T47D (cell line): ENCODE results near the gene ARL16.

ENCODE experiments used
- DNase-seq, 2 experiments: peaks; one replicate each; pipeline versions ENCODE4 v3.0.0 to v3.0.0-alpha.2; 2011 to 2012; ENCODE audit warnings: low read depth in 1 of 2, low spot score in 1 of 2
- JUND ChIP-seq: IDR thresholded peaks from 2 replicates; pipeline ENCODE4 v1.6.1; 2012; ENCODE audit warnings: low read depth
- in situ Hi-C: cut with HindIII; loops from 2 replicates; pipeline ENCODE4 v1.10.0; 2016; ENCODE audit warnings: low sequenced_read_pairs, low pct_unique_long_range_greater_than_20kb

The ARL16 gene

DNA sequence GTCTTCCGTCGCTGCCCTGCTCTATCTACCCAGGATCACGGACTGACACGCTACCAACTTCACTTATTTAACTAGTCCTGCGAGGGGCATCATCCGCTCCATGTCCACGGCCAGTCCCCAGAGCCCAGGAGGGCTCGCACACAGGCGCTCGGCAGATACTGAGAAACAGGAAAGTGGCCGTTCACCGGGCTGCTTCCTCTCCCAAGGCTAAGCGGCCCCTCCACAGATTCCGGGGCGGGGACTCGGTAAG, 17.6 kb downstream of the ARL16 start:
- no peak for TF ChIP-seq JUND
- DNase-seq: no peak
- in situ Hi-C loops: no loop called here

- no peak for TF ChIP-seq JUND
- peak; percentile 23 to 51 for DNase-seq
- in situ Hi-C loops: no loop called here
These were observed 18.1 kb downstream of the ARL16 start for GRCh38 chr17:81665205-81666091.

DNA sequence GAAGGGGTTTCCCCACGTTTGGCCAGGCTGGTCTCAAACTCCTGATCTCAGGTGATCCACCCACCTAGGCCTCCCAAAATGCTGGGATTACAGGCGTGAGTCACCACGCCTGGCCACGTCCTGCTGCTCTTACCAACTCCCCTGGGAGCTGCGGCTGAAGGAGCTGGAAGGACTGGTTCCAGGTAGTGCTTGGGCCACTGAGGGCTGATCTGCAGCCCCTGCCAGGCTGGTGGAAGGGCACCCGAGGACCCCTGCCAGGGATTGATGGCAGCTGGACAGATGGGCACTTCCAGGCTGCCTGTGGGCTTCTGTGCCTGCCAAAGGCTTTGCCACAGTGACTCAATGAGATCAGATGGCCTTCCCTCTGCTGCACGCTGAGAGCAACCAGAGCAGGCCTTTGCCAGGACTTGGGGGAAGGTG, 19.5 kb downstream of the ARL16 start:
- no peak for TF ChIP-seq JUND
- no peak for DNase-seq
- in situ Hi-C loops: no loop called here

DNA sequence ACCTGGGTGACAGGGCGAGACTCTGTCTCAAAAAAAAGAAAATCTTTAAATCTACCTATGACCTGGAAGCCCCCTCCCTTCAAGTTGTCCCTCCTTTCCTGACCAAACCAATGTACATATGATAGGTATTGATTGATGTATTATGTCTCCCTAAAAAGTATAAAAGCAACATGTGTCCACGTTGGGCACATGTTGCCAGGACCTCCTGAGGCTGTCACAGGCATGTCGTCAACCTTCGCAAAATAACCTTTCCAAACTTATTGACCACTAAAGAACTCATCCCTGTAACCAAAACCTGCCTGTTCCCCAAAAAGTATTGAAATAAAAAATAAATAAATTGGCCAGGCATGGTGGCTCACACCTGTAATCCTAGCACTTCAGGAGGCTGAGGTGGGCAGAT, 21.6 kb downstream of the ARL16 start:
- no peak for TF ChIP-seq JUND
- in situ Hi-C loops: no loop called here
- no peak for DNase-seq

- in situ Hi-C loops: no loop called here
- no peak for DNase-seq
- TF ChIP-seq JUND: no peak
These were observed 23.2 kb downstream of the ARL16 start for GRCh38 chr17:81660441-81660840.

DNA sequence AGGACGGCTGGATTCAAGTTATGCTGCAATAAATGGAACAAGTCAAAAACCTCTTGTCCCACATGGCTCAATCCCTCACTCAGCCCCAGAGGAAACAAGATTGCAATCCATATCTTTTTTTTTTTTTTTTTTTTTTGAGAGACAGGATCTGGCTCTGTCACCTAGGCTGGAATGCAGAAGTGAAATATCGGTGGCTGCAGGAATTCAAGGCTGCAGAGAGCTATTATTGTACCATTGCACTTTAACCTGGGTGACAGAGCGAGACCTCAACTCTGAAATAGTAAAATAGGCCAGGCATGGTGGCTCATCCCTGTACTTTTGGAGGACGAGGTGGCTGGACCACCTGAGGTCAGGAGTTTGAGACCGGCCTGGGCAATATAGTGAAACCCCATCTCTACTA, 24.6 kb downstream of the ARL16 start:
- no peak for TF ChIP-seq JUND
- in situ Hi-C loops: no loop called here
- peak in 1 of 2 experiments; percentile 23 for DNase-seq

DNA sequence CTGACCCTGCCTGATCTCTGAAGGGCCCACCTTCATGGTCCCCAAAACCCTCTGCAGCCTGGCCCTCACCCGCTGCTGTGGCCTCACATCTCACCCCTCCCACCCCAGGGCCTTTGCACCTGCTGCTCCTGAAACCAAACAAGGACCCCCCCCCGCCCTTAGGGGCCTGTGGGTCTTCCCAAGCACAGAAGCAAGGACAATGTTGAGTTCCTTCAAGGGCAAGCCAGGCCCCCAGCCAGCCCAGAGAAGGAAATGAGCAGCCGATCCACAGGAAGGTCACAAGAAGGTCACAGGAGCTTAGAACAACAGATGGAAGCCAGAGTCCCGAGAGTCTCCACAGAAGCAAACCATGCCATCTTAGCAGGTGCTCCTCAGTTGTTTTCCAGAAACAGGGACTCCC, 26.8 kb downstream of the ARL16 start:
- no peak for TF ChIP-seq JUND
- DNase-seq: no peak
- in situ Hi-C loops: no loop called here

- no peak for TF ChIP-seq JUND
- in situ Hi-C loops: no loop called here
These were observed 27.4 kb downstream of the ARL16 start, which contains the start of gene PDE6G for GRCh38 chr17:81656118-81656743. PDE6G (minus strand) TSS chr17:81656542; CDS start chr17:81653305, 3,237 bp downstream.

DNA sequence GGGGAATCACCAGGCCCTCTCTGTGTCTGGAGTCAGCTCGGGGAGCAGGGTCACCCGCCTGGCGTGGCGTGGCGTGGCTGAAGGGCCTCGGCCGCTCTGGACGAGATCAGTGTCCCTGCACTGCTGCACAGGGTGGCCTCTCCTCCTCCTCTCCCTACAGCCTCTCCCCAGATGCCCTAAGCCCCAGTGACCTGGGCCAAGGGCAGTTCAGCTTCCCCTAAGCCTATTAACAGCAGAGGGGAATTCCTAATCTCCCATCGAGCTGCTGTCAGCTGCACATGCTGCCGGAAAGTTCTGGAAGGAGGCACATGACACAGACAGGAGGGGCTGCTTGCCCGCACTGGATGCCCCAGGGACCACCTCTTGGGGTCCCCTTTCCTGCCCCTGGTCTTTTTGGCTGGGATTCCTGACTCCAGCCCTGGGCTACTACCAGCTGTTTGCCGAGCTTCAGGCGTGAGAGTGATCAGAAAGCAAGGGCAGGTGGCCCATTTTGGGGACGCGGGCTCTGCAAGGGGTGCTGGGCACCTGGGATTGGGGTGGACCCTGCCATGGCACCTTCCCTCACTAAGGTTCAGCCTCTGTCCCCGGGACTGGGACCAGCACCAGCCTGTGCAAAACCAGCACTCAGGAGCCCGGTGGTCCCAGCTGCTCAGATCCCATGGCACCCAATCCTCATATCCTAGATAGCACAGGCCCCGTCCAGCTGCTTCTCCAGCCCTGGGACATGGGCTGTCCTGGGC, 28.0 kb downstream of the ARL16 start:
- in situ Hi-C loops: no loop called here
- no peak for DNase-seq
- no peak for TF ChIP-seq JUND

More at GRCh38 chr17:81656118-81656743, 27.4 kb downstream of the ARL16 start, which contains the start of gene PDE6G:
- peak in 1 of 2 experiments; percentile 5 for DNase-seq

GRCh38 chr17:81652906-81653771, 30.5 kb downstream of the ARL16 start:
- in situ Hi-C loops: no loop called here

DNA sequence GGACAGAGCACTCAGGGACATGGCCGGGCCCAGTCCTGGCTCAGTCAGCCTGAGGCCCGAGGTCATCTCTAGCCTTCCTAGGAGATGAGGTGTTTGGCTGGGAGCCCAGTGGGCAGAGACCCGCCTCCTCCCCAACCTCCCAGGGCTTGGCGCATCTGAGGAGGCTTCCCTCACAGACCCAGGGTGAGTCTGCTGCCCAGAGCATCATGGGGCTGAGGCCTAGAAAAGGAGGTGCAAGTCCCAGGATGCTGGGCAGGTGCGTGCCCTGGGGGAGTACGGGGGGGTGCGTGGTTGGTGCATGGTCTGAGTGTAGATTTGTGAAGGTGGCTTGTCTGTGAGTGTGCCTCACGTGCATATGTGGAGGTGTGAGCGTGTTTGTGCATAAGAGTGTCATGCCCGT, 31.9 kb downstream of the ARL16 start:
- peak in 1 of 2 experiments; percentile 27 for DNase-seq
- TF ChIP-seq JUND: no peak
- in situ Hi-C loops: no loop called here

More at GRCh38 chr17:81652906-81653771, 30.5 kb downstream of the ARL16 start:
- no peak for DNase-seq
- no peak for TF ChIP-seq JUND

DNA sequence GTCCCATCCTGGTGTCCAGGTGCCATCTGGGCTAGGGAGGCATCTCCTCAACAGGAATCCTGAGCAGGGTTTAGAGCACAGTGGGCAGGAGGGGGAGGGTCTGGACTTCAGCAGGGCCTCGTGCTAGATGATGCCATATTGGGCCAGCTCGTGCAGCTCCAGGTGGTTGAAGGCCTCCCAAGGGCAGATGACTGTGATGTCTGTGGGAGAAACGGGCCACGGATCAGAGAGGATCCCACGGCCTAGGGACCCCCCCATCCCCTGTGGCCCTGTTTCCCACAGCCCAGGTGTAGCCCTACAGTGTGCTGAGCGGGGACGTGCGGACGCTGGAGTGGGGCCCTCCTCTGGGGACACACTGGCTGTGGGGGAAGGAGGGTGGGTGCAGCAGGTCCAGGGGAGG, 32.6 kb downstream of the ARL16 start:
- no peak for TF ChIP-seq JUND
- in situ Hi-C loops: no loop called here
- no peak for DNase-seq
